GM04504 (cell line): ENCODE results near the gene PPFIA1.
"Not testable (repeated sequence)": the region's sequence is repeated elsewhere in the genome, so short reads cannot be mapped to it uniquely, and the experiment has no call there.

Experiments
- DNase-seq: peaks from one replicate; pipeline ENCODE4 v3.0.0-alpha.2; 2012; ENCODE audit warnings: low read depth

The PPFIA1 gene

GRCh38 chr11:70251659-70252321 lies 18.7 kb upstream of the PPFIA1 start:
- no peak for DNase-seq

GRCh38 chr11:70252844-70253243 lies 17.6 kb upstream of the PPFIA1 start:
- no peak for DNase-seq

- no peak for DNase-seq
These were observed 14.9 kb upstream of the PPFIA1 start for GRCh38 chr11:70255477-70256116.

- DNase-seq = not testable (repeated sequence)
These were observed 11.4 kb upstream of the PPFIA1 start for GRCh38 chr11:70259077-70259476.

- no peak for DNase-seq
These were observed 7.5 kb upstream of the PPFIA1 start for GRCh38 chr11:70262951-70263350.

GRCh38 chr11:70263363-70263762 lies 7.1 kb upstream of the PPFIA1 start:
- no peak for DNase-seq

GRCh38 chr11:70265341-70265740 lies 5.1 kb upstream of the PPFIA1 start:
- no peak for DNase-seq

GRCh38 chr11:70267405-70267950 lies 3.0 kb upstream of the PPFIA1 start:
- DNase-seq = no peak

GRCh38 chr11:70268526-70268925 lies 2.0 kb upstream of the PPFIA1 start:
- DNase-seq = no peak

- DNase-seq = no peak
These were observed 573 bp downstream of the PPFIA1 start for GRCh38 chr11:70270877-70271648.

- no peak for DNase-seq
These were observed 1.1 kb downstream of the PPFIA1 start for GRCh38 chr11:70271649-70271953.

GRCh38 chr11:70272009-70272408 lies 1.5 kb downstream of the PPFIA1 start:
- DNase-seq = no peak

GRCh38 chr11:70278994-70279393 lies 8.5 kb downstream of the PPFIA1 start:
- no peak for DNase-seq

- DNase-seq = peak; percentile 48
These were observed 10.7 kb downstream of the PPFIA1 start for GRCh38 chr11:70281156-70281609.

- no peak for DNase-seq
These were observed 11.5 kb downstream of the PPFIA1 start for GRCh38 chr11:70282012-70282411.

GRCh38 chr11:70288721-70289120 lies 18.2 kb downstream of the PPFIA1 start:
- DNase-seq = no peak

GRCh38 chr11:70289582-70289981 lies 19.1 kb downstream of the PPFIA1 start:
- DNase-seq = no peak

GRCh38 chr11:70290361-70291065 lies 20.0 kb downstream of the PPFIA1 start:
- no peak for DNase-seq

GRCh38 chr11:70292166-70292565 lies 21.7 kb downstream of the PPFIA1 start:
- no peak for DNase-seq

GRCh38 chr11:70292863-70293262 lies 22.4 kb downstream of the PPFIA1 start:
- DNase-seq = no peak

- DNase-seq = not testable (repeated sequence)
These were observed 24.7 kb downstream of the PPFIA1 start for GRCh38 chr11:70295166-70295565.

- DNase-seq = no peak
These were observed 26.2 kb downstream of the PPFIA1 start for GRCh38 chr11:70296681-70297080.
